Ishikawa (cell line): ENCODE results near the gene GPR25.

Source experiments
- CEBPB ChIP-seq: IDR thresholded peaks from 2 replicates; pipeline ENCODE4 v1.6.1; 2012
- CREB1 ChIP-seq: IDR thresholded peaks from 2 replicates; pipeline ENCODE4 v1.6.1; 2012; ENCODE audit warnings: low read depth
- EGR1 ChIP-seq: IDR thresholded peaks from 2 replicates; pipeline ENCODE4 v1.6.1; 2012
- EP300 ChIP-seq: IDR thresholded peaks from 2 replicates; pipeline ENCODE4 v1.6.1; 2012; ENCODE audit warnings: borderline replicate concordance
- FOXM1 ChIP-seq: IDR thresholded peaks from 2 replicates; pipeline ENCODE4 v1.6.1; 2012; ENCODE audit warnings: low read depth, borderline replicate concordance
- MAX ChIP-seq: IDR thresholded peaks from 2 replicates; pipeline ENCODE4 v1.6.1; 2012
- NFIC ChIP-seq: IDR thresholded peaks from 2 replicates; pipeline ENCODE4 v1.6.1; 2012
- RAD21 ChIP-seq: IDR thresholded peaks from 2 replicates; pipeline ENCODE4 v1.6.1; 2012; ENCODE audit warnings: low read depth
- REST ChIP-seq: IDR thresholded peaks from 2 replicates; pipeline ENCODE4 v1.6.1; 2012; ENCODE audit warnings: low read depth, mild to moderate bottlenecking
- TAF1 ChIP-seq: IDR thresholded peaks from 2 replicates; pipeline ENCODE4 v1.6.1; 2012; ENCODE audit warnings: low read depth, mild to moderate bottlenecking
- TCF12 ChIP-seq: IDR thresholded peaks from 2 replicates; pipeline ENCODE4 v1.6.1; 2012; ENCODE audit warnings: low read depth
- TEAD4 ChIP-seq: IDR thresholded peaks from 2 replicates; pipeline ENCODE4 v1.6.1; 2012
- USF1 ChIP-seq: IDR thresholded peaks from 2 replicates; pipeline ENCODE4 v1.6.1; 2012
- YY1 ChIP-seq: IDR thresholded peaks from 2 replicates; pipeline ENCODE4 v1.6.1; 2012; ENCODE audit warnings: low read depth
- ZBTB7A ChIP-seq: IDR thresholded peaks from 2 replicates; pipeline ENCODE4 v1.6.1; 2012; ENCODE audit warnings: low read depth

GPR25 gene

GRCh38 chr1:200869753-200870391 is 2.9 kb upstream of the GPR25 start:
- TF ChIP-seq TCF12 = no peak
- TF ChIP-seq EGR1 = no peak
- TF ChIP-seq TEAD4 = no peak
- no peak for TF ChIP-seq CEBPB
- TF ChIP-seq USF1 = no peak
- TF ChIP-seq ZBTB7A = no peak
- no peak for TF ChIP-seq FOXM1
- TF ChIP-seq TAF1 = no peak
- no peak for TF ChIP-seq EP300
- no peak for TF ChIP-seq RAD21
- TF ChIP-seq CREB1 = no peak
- no peak for TF ChIP-seq NFIC
- TF ChIP-seq MAX = no peak
- no peak for TF ChIP-seq REST
- no peak for TF ChIP-seq YY1

GRCh38 chr1:200873116-200873670 is 412 bp downstream of the GPR25 start:
- TF ChIP-seq FOXM1 (no peak), RAD21 (no peak), CEBPB (no peak), MAX (no peak), USF1 (no peak), TAF1 (no peak), NFIC (no peak), ZBTB7A (no peak), YY1 (no peak), TEAD4 (no peak), TCF12 (no peak)

GRCh38 chr1:200873671-200874397 is 1.1 kb downstream of the GPR25 start:
- no peak for TF ChIP-seq TCF12
- TF ChIP-seq FOXM1 = no peak
- no peak for TF ChIP-seq USF1
- TF ChIP-seq YY1 = no peak
- no peak for TF ChIP-seq CEBPB
- no peak for TF ChIP-seq EP300
- no peak for TF ChIP-seq NFIC
- no peak for TF ChIP-seq EGR1
- no peak for TF ChIP-seq TEAD4
- TF ChIP-seq MAX = no peak
- no peak for TF ChIP-seq REST
- no peak for TF ChIP-seq TAF1
- no peak for TF ChIP-seq ZBTB7A
- no peak for TF ChIP-seq CREB1
- no peak for TF ChIP-seq RAD21

- TF ChIP-seq EGR1 = no peak
- TF ChIP-seq NFIC = no peak
- TF ChIP-seq TCF12 = no peak
- TF ChIP-seq REST = no peak
- TF ChIP-seq TAF1 = no peak
- no peak for TF ChIP-seq MAX
- TF ChIP-seq CREB1 = no peak
- no peak for TF ChIP-seq EP300
- no peak for TF ChIP-seq ZBTB7A
- no peak for TF ChIP-seq TEAD4
- TF ChIP-seq FOXM1 = no peak
- TF ChIP-seq RAD21 = no peak
- TF ChIP-seq YY1 = no peak
- no peak for TF ChIP-seq CEBPB
- no peak for TF ChIP-seq USF1
These were observed 1.9 kb downstream of the GPR25 start for GRCh38 chr1:200874694-200875093.
